GM11168 (cell line): ENCODE data around the gene IL13.
"Not testable (repeated sequence)": the region's sequence is repeated elsewhere in the genome, so short reads cannot be mapped to it uniquely, and the experiment has no call there.

Experiments used
- in situ Hi-C: fragments of 300-500 bp; cut with MboI; formaldehyde crosslinking; loops from one replicate; pipeline ENCODE4 v1.12.0; 2022; ENCODE audit warnings: low sequenced_read_pairs; ENCODE audit not compliant: unreplicated experiment

IL13 gene

GRCh38 chr5:132687995-132688394 lies 30.0 kb downstream of the IL13 start:
- in situ Hi-C loops = no loop called here

GRCh38 chr5:132688536-132689339 lies 30.8 kb downstream of the IL13 start:
- in situ Hi-C loops = no loop called here

DNA sequence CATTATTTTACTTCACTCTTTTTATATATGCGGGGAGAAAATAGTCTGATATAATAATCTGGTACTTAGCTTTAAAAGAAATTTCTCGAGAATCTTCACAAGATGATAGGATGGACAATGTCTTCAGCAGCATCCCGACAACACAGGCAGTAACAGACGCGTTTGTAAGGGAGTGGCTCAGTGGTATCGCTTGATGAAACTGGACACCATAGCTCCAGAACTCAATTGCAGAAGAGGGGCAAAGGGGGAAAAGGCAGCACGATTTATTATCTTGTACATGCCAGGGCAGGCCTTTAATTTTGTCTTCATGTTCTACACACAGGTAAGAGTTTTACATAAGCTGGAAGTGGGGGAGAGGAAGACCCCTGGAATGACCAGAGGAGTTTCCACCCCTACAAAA lies 31.5 kb downstream of the IL13 start:
- in situ Hi-C loops = no loop called here

- in situ Hi-C loops = no loop called here
These were observed 32.2 kb downstream of the IL13 start for GRCh38 chr5:132690156-132690555.

GRCh38 chr5:132691755-132692631 lies 34.0 kb downstream of the IL13 start:
- in situ Hi-C loops = not testable (repeated sequence)

GRCh38 chr5:132692632-132692967 lies 34.6 kb downstream of the IL13 start:
- in situ Hi-C loops = no loop called here

- in situ Hi-C loops = no loop called here
These were observed 38.0 kb downstream of the IL13 start for GRCh38 chr5:132695956-132696355.

GRCh38 chr5:132704875-132705274 lies 46.9 kb downstream of the IL13 start:
- in situ Hi-C loops = no loop called here

- in situ Hi-C loops = no loop called here
These were observed 50.7 kb downstream of the IL13 start for GRCh38 chr5:132708645-132709044.
